Skeletal muscle tissue (tissue), 4 donors: ENCODE results near the gene YIPF2. TPM values are rescaled to one million over a fixed set of nuclear protein-coding genes. Genes with fewer than 3 reads are reported as not detected.

Source experiments
- H3K27ac ChIP-seq: one replicate; pipeline ENCODE4 v1.7.0; 2013; ENCODE audit warnings: mild to moderate bottlenecking, low read depth, low read length, inconsistent platforms
- H3K27me3 ChIP-seq, 3 donors: one replicate each; pipeline ENCODE4 v1.7.0; 2013; ENCODE audit warnings: low read length in 3 of 3; ENCODE audit not compliant: control insufficient read depth in 3 of 3, insufficient read depth in 3 of 3
- H3K36me3 ChIP-seq, 3 donors: one replicate each; pipeline ENCODE4 v1.7.0; 2013; ENCODE audit warnings: low read length in 3 of 3; ENCODE audit not compliant: control insufficient read depth in 3 of 3, insufficient read depth in 3 of 3
- H3K4me1 ChIP-seq, 3 donors: one replicate each; pipeline ENCODE4 v1.7.0; 2013; ENCODE audit warnings: low read length in 3 of 3, mild to moderate bottlenecking in 3 of 3; ENCODE audit not compliant: control insufficient read depth in 3 of 3, insufficient read depth in 3 of 3
- H3K4me3 ChIP-seq, 3 donors: one replicate each; pipeline ENCODE4 v1.7.0; 2013; ENCODE audit warnings: low read length in 3 of 3
- H3K9ac ChIP-seq, 3 donors: one replicate each; pipeline ENCODE4 v1.7.0; 2013; ENCODE audit warnings: low read length in 3 of 3, mild to moderate bottlenecking in 3 of 3, moderate library complexity in 2 of 3, low read depth in 1 of 3
- H3K9me3 ChIP-seq, 3 donors: one replicate each; pipeline ENCODE4 v1.7.0; 2013; ENCODE audit warnings: low read length in 3 of 3; ENCODE audit not compliant: control insufficient read depth in 3 of 3
- total RNA-seq: library from RNA; depleted of rRNA; stranded (reverse); fragments of >200 nt; gene quantifications from one replicate; pipeline ENCODE4 v1.2.3, GENCODE V29; 2014
- donor health status: Osteomylitis.

The YIPF2 gene
- total RNA-seq: 30.3 TPM

GRCh38 chr19:10928563-10929401, at the start of gene YIPF2, which contains the start of gene TIMM29:
Gene YIPF2, minus strand, starts transcription at chr19:10928639. Its CDS starts 229 bp downstream, at chr19:10928410.
Gene TIMM29, plus strand, starts transcription at chr19:10928811. Its CDS starts 12 bp downstream, at chr19:10928823.
- H3K9ac ChIP-seq: peak within 1 kb of the TSS; percentile 81 to 92 (median 83)
- no peaks in the 10 kb centered on the region for H3K27me3 ChIP-seq
- H3K36me3 ChIP-seq: peaks cover 7 to 29% (median 16%) of the 10 kb centered on the region in 3 donors
- peaks cover 26 to 45% (median 40%) of the 10 kb centered on the region in 3 donors for H3K4me1 ChIP-seq
- H3K9me3 ChIP-seq: no peaks in the 10 kb centered on the region
- peak within 1 kb of the TSS; percentile 79 to 95 (median 92) for H3K4me3 ChIP-seq
- peak within 1 kb of the TSS; percentile 78 for H3K27ac ChIP-seq

DNA sequence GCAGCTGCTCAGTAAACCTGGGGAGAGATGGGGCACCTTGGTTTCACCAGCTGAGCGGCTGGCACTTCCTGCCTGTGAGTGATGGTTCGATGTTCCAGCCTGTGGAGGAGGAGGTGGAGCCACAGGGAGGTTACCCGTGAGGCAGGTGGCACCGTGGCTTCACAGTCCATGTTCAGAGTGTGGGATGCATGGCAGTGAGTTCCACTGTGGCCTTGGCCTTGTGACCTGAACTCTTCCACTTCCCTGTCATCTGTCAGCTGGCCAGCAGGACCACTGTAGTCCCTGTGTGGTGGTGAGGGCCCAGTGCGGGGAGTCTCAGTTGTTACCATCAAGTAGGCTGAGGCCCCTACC, 49.3 kb upstream of the YIPF2 start:
- no peaks in the 10 kb centered on the region for H3K27me3 ChIP-seq
- no peak overlapping the region for H3K27ac ChIP-seq
- H3K9ac ChIP-seq: no peak overlapping the region
- H3K4me1 ChIP-seq: peaks cover 27 to 35% (median 30%) of the 10 kb centered on the region in 3 donors
- H3K9me3 ChIP-seq: no peaks in the 10 kb centered on the region
- peaks cover 0 to 2% (median 2%) of the 10 kb centered on the region in 3 donors for H3K36me3 ChIP-seq
- peak overlapping the region in 1 of 3 donors; percentile 6 for H3K4me3 ChIP-seq

- H3K4me3 ChIP-seq: peak overlapping the region; percentile 14 to 49 (median 21)
- peak overlapping the region; percentile 68 for H3K27ac ChIP-seq
Measured at GRCh38 chr19:10976131-10976892, 47.9 kb upstream of the YIPF2 start.

DNA sequence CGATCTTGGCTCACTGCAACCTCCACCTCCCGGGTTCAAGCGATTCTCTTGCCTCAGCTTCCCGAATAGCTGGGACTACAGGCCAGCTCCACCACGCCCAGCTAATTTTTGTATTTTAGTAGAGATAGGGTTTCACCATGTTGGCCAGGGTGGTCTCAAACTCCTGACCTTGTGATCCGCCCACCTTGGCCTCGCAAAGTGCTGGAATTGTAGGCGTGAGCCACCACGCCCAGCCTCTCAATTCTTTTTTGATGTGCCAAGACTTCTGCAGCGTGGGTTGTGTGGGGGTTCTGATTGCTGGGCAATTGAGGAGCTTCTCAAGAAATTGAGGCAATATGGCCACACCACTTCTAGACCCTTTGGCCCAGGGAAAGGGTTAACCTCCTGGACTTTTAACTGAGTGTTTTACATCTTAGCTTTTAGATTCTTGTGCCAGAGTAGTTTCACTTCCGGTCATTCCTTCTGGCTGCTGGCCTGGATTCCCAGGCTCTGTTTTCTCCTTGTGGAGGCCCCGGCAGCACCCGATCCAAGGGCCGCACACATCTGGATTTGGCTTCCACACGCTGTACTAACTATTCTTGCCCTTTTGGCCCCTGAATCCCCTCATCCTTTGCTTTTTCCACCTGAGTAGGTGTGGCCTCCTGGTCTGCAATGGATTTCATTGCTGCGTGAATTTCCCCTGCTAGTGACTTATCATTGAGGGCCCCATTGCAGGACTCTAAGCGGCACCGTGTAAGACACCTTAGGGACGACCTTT, 47.1 kb upstream of the YIPF2 start:
- Histone ChIP-seq H3K9ac (peak overlapping the region in 2 of 3 donors; percentile 55 to 60), H3K4me1 (peaks cover 27 to 37% (median 29%) of the 10 kb centered on the region in 3 donors), H3K27me3 (no peaks in the 10 kb centered on the region), H3K9me3 (no peaks in the 10 kb centered on the region), H3K27ac (peak overlapping the region; percentile 68), H3K36me3 (peaks cover 0 to 2% (median 0%) of the 10 kb centered on the region in 3 donors), H3K4me3 (peak overlapping the region; percentile 9 to 49 (median 21))

More at GRCh38 chr19:10976131-10976892, 47.9 kb upstream of the YIPF2 start:
- H3K27me3 ChIP-seq: no peaks in the 10 kb centered on the region
- H3K4me1 ChIP-seq: peaks cover 27 to 37% (median 30%) of the 10 kb centered on the region in 3 donors
- peak overlapping the region; percentile 55 to 60 (median 57) for H3K9ac ChIP-seq
- H3K36me3 ChIP-seq: peaks cover 0 to 2% (median 2%) of the 10 kb centered on the region in 3 donors
- H3K9me3 ChIP-seq: no peaks in the 10 kb centered on the region

DNA sequence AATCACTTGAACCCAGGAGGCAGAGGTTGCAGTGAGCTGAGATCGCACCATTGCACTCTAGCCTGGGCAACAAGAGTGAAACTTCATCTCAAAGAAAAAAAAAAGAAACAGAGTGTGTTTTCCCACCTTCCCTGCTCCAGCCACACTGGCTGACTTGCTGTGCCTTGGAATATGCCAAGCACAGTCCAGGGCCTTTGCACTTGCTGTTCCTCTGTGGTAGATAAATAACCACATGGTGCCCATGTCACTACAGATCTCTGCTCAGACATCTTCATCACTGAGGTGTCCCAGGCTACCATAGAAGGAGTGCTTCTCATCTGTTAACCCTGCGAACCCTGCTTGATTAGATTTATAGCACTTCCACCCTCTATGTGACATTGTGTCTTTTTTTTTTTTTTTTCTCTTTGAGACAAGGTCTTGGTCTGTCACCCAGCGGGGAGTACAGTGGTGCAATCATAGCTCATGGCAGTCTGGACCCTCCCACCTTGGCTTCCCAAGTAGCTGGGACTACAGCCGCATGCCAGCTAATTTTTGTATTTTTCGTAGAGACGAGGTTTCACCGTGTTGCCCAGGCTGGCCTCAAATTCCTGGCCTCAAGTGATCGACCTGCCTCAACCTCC, 42.8 kb upstream of the YIPF2 start:
- no peak overlapping the region for H3K4me3 ChIP-seq
- no peaks in the 10 kb centered on the region for H3K27me3 ChIP-seq
- H3K9me3 ChIP-seq: no peaks in the 10 kb centered on the region
- H3K36me3 ChIP-seq: no peaks in the 10 kb centered on the region
- no peak overlapping the region for H3K9ac ChIP-seq
- H3K4me1 ChIP-seq: peaks cover 8 to 23% (median 13%) of the 10 kb centered on the region in 3 donors
- no peak overlapping the region for H3K27ac ChIP-seq

DNA sequence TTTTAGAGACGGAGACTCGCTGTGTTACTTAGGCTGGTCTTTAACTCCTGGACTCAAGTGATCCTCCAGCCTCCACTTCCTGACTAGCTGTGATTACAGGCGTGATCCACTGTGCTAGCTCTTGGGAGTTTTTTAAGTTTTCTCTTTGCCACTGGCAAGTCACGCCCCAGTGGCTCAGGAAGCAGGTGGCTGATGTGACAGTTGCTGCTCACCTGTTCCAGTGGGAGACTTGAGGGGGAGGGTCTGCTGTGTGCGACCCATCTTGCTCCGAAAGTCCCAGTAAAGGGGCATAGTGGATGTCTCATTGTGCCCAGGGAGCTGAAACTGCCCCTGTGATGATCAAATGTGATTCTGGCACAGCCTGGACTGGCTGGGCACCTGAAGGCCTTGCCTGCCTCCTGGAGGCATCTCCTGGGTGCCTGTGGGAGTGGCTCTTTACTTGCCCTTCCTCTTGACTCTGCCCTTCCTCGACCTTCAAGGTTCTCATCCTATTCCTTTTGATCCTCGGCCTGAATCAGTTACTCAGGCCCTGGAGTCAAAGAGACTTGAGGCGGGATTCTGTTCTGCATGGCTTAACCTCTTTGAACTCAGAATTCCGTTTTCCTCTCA, 40.2 kb upstream of the YIPF2 start:
- H3K4me1 ChIP-seq: peaks cover 8 to 21% (median 13%) of the 10 kb centered on the region in 3 donors
- H3K9ac ChIP-seq: peak overlapping the region in 1 of 3 donors; percentile 33
- no peaks in the 10 kb centered on the region for H3K9me3 ChIP-seq
- H3K36me3 ChIP-seq: no peaks in the 10 kb centered on the region
- no peak overlapping the region for H3K4me3 ChIP-seq
- H3K27me3 ChIP-seq: no peaks in the 10 kb centered on the region
- no peak overlapping the region for H3K27ac ChIP-seq

- Histone ChIP-seq H3K4me3 (no peak overlapping the region), H3K4me1 (peaks cover 25 to 35% (median 25%) of the 10 kb centered on the region in 3 donors), H3K9me3 (no peaks in the 10 kb centered on the region), H3K27ac (no peak overlapping the region), H3K27me3 (no peaks in the 10 kb centered on the region), H3K9ac (no peak overlapping the region), H3K36me3 (no peaks in the 10 kb centered on the region)
Measured at GRCh38 chr19:10966809-10967208, 38.4 kb upstream of the YIPF2 start.

DNA sequence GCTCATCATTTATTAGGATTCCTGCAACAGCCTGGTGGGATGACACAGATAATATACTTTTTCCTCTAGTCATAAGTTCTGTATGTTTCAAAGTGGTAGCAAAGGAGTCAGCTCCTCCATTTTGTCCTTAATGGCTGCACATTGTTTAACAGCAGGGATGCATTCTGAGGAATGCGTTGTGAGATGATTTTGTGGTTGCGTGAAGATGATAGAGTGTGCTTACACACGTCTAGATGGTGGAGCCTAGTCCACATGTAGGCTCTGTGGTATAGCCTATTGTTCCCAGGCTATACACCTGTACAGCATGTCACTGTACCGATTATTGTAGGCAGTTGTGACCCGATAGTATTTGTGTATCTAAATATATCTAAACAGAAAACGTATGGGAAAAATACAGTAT, 37.0 kb upstream of the YIPF2 start:
- Histone ChIP-seq H3K27ac (no peak overlapping the region), H3K4me1 (peaks cover 25 to 39% (median 26%) of the 10 kb centered on the region in 3 donors), H3K4me3 (no peak overlapping the region), H3K9ac (no peak overlapping the region), H3K9me3 (no peaks in the 10 kb centered on the region), H3K36me3 (no peaks in the 10 kb centered on the region), H3K27me3 (no peaks in the 10 kb centered on the region)

GRCh38 chr19:10964903-10965302, 36.5 kb upstream of the YIPF2 start:
- no peak overlapping the region for H3K9ac ChIP-seq
- no peak overlapping the region for H3K4me3 ChIP-seq
- H3K4me1 ChIP-seq: peaks cover 25 to 39% (median 31%) of the 10 kb centered on the region in 3 donors
- H3K27me3 ChIP-seq: no peaks in the 10 kb centered on the region
- no peaks in the 10 kb centered on the region for H3K9me3 ChIP-seq
- H3K27ac ChIP-seq: no peak overlapping the region
- no peaks in the 10 kb centered on the region for H3K36me3 ChIP-seq
